PC-9 (cell line): Measurements from ENCODE around the gene RET. TPM values are rescaled to one million over a fixed set of nuclear protein-coding genes. Genes with fewer than 3 reads are reported as not detected.

Source experiments
- BruUV-seq: library from RNA; stranded (reverse); fragments of 400-500 nt; replicated peaks from 2 replicates; lab custom pipeline; 2021; lab: Mats Ljungman, UMichigan
- CTCF ChIA-PET: fragments of 300-600 bp; sonication (Branson Sonifier 250); formaldehyde crosslinking; loops from one replicate; lab custom pipeline; 2022; ENCODE audit warnings: antibody characterized with exemption; lab: Charles Lee
- POLR2A ChIA-PET: fragments of 300-600 bp; sonication (Branson Sonifier 250); formaldehyde crosslinking; loops from one replicate; lab custom pipeline; 2022; ENCODE audit warnings: antibody characterized with exemption; ENCODE audit not compliant: unreplicated experiment; lab: Charles Lee
- DNase-seq, 2 experiments: peaks; one replicate each; pipeline versions ENCODE4 v3.0.0 to v3.0.0-alpha.2; 2015 to 2022; ENCODE audit warnings: mixed read lengths in 1 of 2
- H2AFZ ChIP-seq: fragments of 200-600 bp; sonication (generic); 2 replicates; pipeline ENCODE4 v1.8.1; 2017; ENCODE audit warnings: antibody characterized with exemption
- H3F3A ChIP-seq: fragments of 200-600 bp; sonication (generic); 2 replicates; pipeline ENCODE4 v1.8.1; 2017; ENCODE audit warnings: antibody characterized with exemption, mild to moderate bottlenecking, low read depth; ENCODE audit not compliant: insufficient read depth
- H3K27ac ChIP-seq: fragments of 200-600 bp; sonication (generic); 2 replicates; pipeline ENCODE4 v1.6.1; 2016; ENCODE audit warnings: mixed run types
- H3K27me3 ChIP-seq: fragments of 200-600 bp; sonication (generic); 2 replicates; pipeline ENCODE4 v1.6.1; 2016; ENCODE audit warnings: low read depth, mixed run types; ENCODE audit not compliant: insufficient read depth
- H3K36me3 ChIP-seq: fragments of 200-600 bp; sonication (generic); 2 replicates; pipeline ENCODE4 v1.6.1; 2016; ENCODE audit warnings: low read depth, mixed run types
- H3K4me1 ChIP-seq: fragments of 200-600 bp; sonication (generic); replicated peaks from 2 replicates; pipeline ENCODE4 v1.6.1; 2016; ENCODE audit warnings: mixed run types; ENCODE audit not compliant: insufficient read depth
- H3K4me2 ChIP-seq: fragments of 200-600 bp; sonication (generic); 2 replicates; pipeline ENCODE4 v1.6.1; 2017; ENCODE audit warnings: mixed run types
- H3K4me3 ChIP-seq: fragments of 200-600 bp; sonication (generic); 2 replicates; pipeline ENCODE4 v1.6.1; 2016; ENCODE audit warnings: mixed run types
- H3K79me2 ChIP-seq: fragments of 200-600 bp; sonication (generic); 2 replicates; pipeline ENCODE4 v1.6.1; 2017; ENCODE audit warnings: low read depth, mixed run types
- H3K9me2 ChIP-seq: fragments of 200-600 bp; sonication (generic); 2 replicates; pipeline ENCODE4 v1.8.1; 2017; ENCODE audit warnings: mild to moderate bottlenecking; ENCODE audit not compliant: insufficient read depth
- H3K9me3 ChIP-seq: fragments of 200-600 bp; sonication (generic); 2 replicates; pipeline ENCODE4 v1.8.1; 2016; ENCODE audit warnings: low read depth; ENCODE audit not compliant: insufficient read depth
- H4K20me1 ChIP-seq: fragments of 200-600 bp; sonication (generic); 2 replicates; pipeline ENCODE4 v1.8.1; 2017; ENCODE audit not compliant: insufficient read depth
- CTCF ChIP-seq: fragments of 200-600 bp; sonication (generic); conservative IDR thresholded peaks from 2 replicates; pipeline ENCODE4 v1.6.1; 2017; ENCODE audit warnings: mixed run types, antibody characterized with exemption, mild to moderate bottlenecking, moderate library complexity
- EZH2 ChIP-seq: fragments of 200-600 bp; sonication (generic); IDR thresholded peaks from 2 replicates; pipeline ENCODE4 v1.8.0; 2017; ENCODE audit warnings: antibody characterized with exemption, low read depth
- intact Hi-C: fragments of 100-400 bp; cut with micrococcal nuclease; formaldehyde crosslinking; loops from one replicate; pipeline ENCODE4 v1.10.0; 2022; ENCODE audit not compliant: unreplicated experiment
- total RNA-seq: library from RNA; stranded (reverse); gene quantifications from 2 replicates; pipeline ENCODE4 v1.2.3, GENCODE V29; 2021

RET gene
- total RNA-seq, 1 experiment from 2014 or later, result not detected

- Histone ChIP-seq H3K4me3 (no peak overlapping the region), H4K20me1 (no peaks in the 10 kb centered on the region), H3K9me3 (no peaks in the 10 kb centered on the region), H3K27me3 (0 out of 2 replicates have a peak, but pooled peaks cover under 1% of the 10 kb centered on the region), H3F3A (no peaks in the 10 kb centered on the region), H3K4me1 (no peaks in the 10 kb centered on the region), H3K9me2 (no peaks in the 10 kb centered on the region), H3K36me3 (no peaks in the 10 kb centered on the region), H3K27ac (no peak overlapping the region), H3K79me2 (no peaks in the 10 kb centered on the region), H2AFZ (no peak overlapping the region), H3K4me2 (no peak overlapping the region)
- TF ChIP-seq EZH2 (no peak), CTCF (no peak)
- ChIA-PET CTCF (interaction anchor here (0.6 kb wide), 1 partner anchor 395 kb away, joined by 4 read pairs; no protein-coding TSS in a partner anchor), POLR2A (no interaction called here)
- no peak for DNase-seq
- BruUV-seq, result no TSS peak
- intact Hi-C loops, result no loop called here
These were observed 11.1 kb upstream of the RET start for GRCh38 chr10:43065761-43066160.

- Histone ChIP-seq H3F3A (no peaks in the 10 kb centered on the region), H3K4me2 (no peak overlapping the region), H3K4me3 (no peak overlapping the region), H3K4me1 (no peaks in the 10 kb centered on the region), H3K9me2 (no peaks in the 10 kb centered on the region), H4K20me1 (no peaks in the 10 kb centered on the region), H3K79me2 (no peaks in the 10 kb centered on the region), H3K9me3 (no peaks in the 10 kb centered on the region), H2AFZ (no peak overlapping the region), H3K36me3 (no peaks in the 10 kb centered on the region), H3K27me3 (0 out of 2 replicates have a peak, but pooled peaks cover 5% of the 10 kb centered on the region), H3K27ac (no peak overlapping the region)
- POLR2A ChIA-PET, result no interaction called here
- BruUV-seq, result no TSS peak
- intact Hi-C loops, result no loop called here
- TF ChIP-seq EZH2, result no peak
- no peak for TF ChIP-seq CTCF
- DNase-seq, result no peak
- CTCF ChIA-PET, result no interaction called here
These were observed 10.4 kb upstream of the RET start for GRCh38 chr10:43066481-43066880.

- TF ChIP-seq CTCF (no peak), EZH2 (no peak)
- no TSS peak for BruUV-seq
- Histone ChIP-seq H4K20me1 (no peaks in the 10 kb centered on the region), H3K4me1 (no peaks in the 10 kb centered on the region), H3K9me2 (no peaks in the 10 kb centered on the region), H3K9me3 (no peaks in the 10 kb centered on the region), H3K4me2 (no peak overlapping the region), H3K27me3 (peaks cover 13% of the 10 kb centered on the region; the same call in 1 of the 2 replicates), H3K79me2 (no peaks in the 10 kb centered on the region), H3K4me3 (no peak overlapping the region), H3K27ac (no peak overlapping the region), H3F3A (no peaks in the 10 kb centered on the region), H3K36me3 (no peaks in the 10 kb centered on the region), H2AFZ (no peak overlapping the region)
- intact Hi-C loops, result no loop called here
- ChIA-PET POLR2A (no interaction called here), CTCF (no interaction called here)
- DNase-seq, result no peak
These were observed 9.3 kb upstream of the RET start for GRCh38 chr10:43067391-43068135.
